ENCODE measurements around the gene CCDC85B.

- TF ChIP-seq MAX (CRISPR knock-in tag; IDR thresholded peaks at IDR 0.05) (no peak), CREM (CRISPR knock-in tag; IDR thresholded peaks at IDR 0.05) (no peak), SP1 (CRISPR knock-in tag; conservative IDR thresholded peaks at IDR 0.05) (no peak), ATF1 (CRISPR knock-in tag; IDR thresholded peaks at IDR 0.05) (no peak), SMAD3 (CRISPR knock-in tag; IDR thresholded peaks at IDR 0.05; ENCODE audit: borderline replicate concordance) (no peak)
- TF ChIP-seq, protein P1, sequence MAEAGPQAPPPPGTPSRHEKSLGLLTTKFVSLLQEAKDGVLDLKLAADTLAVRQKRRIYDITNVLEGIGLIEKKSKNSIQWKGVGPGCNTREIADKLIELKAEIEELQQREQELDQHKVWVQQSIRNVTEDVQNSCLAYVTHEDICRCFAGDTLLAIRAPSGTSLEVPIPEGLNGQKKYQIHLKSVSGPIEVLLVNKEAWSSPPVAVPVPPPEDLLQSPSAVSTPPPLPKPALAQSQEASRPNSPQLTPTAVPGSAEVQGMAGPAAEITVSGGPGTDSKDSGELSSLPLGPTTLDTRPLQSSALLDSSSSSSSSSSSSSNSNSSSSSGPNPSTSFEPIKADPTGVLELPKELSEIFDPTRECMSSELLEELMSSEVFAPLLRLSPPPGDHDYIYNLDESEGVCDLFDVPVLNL (CRISPR knock-in tag; IDR thresholded peaks at IDR 0.05; ENCODE audit: borderline replicate concordance, low read depth): no peak
Observed at GRCh38 chr11:65865550-65866172, 24.8 kb upstream of the CCDC85B start.
